GM19395 (cell line): ENCODE data around the gene RPP25.
"Not testable (repeated sequence)": the region's sequence is repeated elsewhere in the genome, so short reads cannot be mapped to it uniquely, and the experiment has no call there.

Source experiments
- ATAC-seq: cut with Tn5 transposase; IDR thresholded peaks from one replicate; pipeline ENCODE4 v1.9.1; 2021; ENCODE audit warnings: mild to moderate bottlenecking, moderate library complexity; ENCODE audit not compliant: unreplicated experiment

The RPP25 gene

GRCh38 chr15:74963213-74963612 is 6.6 kb upstream of the RPP25 start:
- no peak for ATAC-seq

- ATAC-seq, result no peak
These were observed 6.1 kb upstream of the RPP25 start for GRCh38 chr15:74962671-74963070.

- ATAC-seq, result no peak
These were observed 5.6 kb upstream of the RPP25 start for GRCh38 chr15:74962219-74962618.

GRCh38 chr15:74961616-74962015 is 5.0 kb upstream of the RPP25 start:
- ATAC-seq, result no peak

GRCh38 chr15:74960995-74961588 is 4.5 kb upstream of the RPP25 start:
- no peak for ATAC-seq

GRCh38 chr15:74960286-74960685 is 3.7 kb upstream of the RPP25 start:
- ATAC-seq, result no peak

- ATAC-seq, result no peak
These were observed 3.0 kb upstream of the RPP25 start for GRCh38 chr15:74959586-74959939.

- ATAC-seq, result no peak
These were observed 2.5 kb upstream of the RPP25 start for GRCh38 chr15:74958908-74959585.

GRCh38 chr15:74958320-74958907 is 1.8 kb upstream of the RPP25 start:
- ATAC-seq, result no peak

- no peak for ATAC-seq
These were observed 984 bp upstream of the RPP25 start for GRCh38 chr15:74957476-74958035.

- ATAC-seq, result peak; percentile 57
These were observed 550 bp downstream of the RPP25 start for GRCh38 chr15:74955796-74956647.

GRCh38 chr15:74955017-74955416 is 1.6 kb downstream of the RPP25 start:
- ATAC-seq, result no peak

GRCh38 chr15:74954515-74954914 is 2.1 kb downstream of the RPP25 start:
- no peak for ATAC-seq

- no peak for ATAC-seq
These were observed 5.6 kb downstream of the RPP25 start for GRCh38 chr15:74951006-74951405.

GRCh38 chr15:74950078-74950908 is 6.3 kb downstream of the RPP25 start:
- ATAC-seq, result no peak

GRCh38 chr15:74937590-74938371 is 18.8 kb downstream of the RPP25 start, which contains the start of gene COX5A:
Gene COX5A, minus strand, starts transcription at chr15:74938073. Its CDS starts 59 bp downstream, at chr15:74938014.
- ATAC-seq, result peak; percentile 82

- no peak for ATAC-seq
These were observed 19.3 kb downstream of the RPP25 start for GRCh38 chr15:74937272-74937589.

- ATAC-seq, result not testable (repeated sequence)
These were observed 21.4 kb downstream of the RPP25 start for GRCh38 chr15:74935193-74935592.

GRCh38 chr15:74933573-74933972 is 23.0 kb downstream of the RPP25 start:
- ATAC-seq, result no peak

- ATAC-seq, result no peak
These were observed 27.8 kb downstream of the RPP25 start for GRCh38 chr15:74928771-74929198.
